Astrocyte of the spinal cord (primary cell): Measurements from ENCODE around the gene ADAM12.

Experiments used
- DNase-seq: peaks from one replicate; pipeline ENCODE4 v3.0.0; 2011; ENCODE audit warnings: low read depth, low spot score
- H3K4me3 ChIP-seq: 2 replicates; pipeline ENCODE4 v1.5.1; 2011; ENCODE audit warnings: low read depth, mild to moderate bottlenecking, low read length, moderate library complexity
- CTCF ChIP-seq: IDR thresholded peaks from 2 replicates; pipeline ENCODE4 v1.5.1; 2012; ENCODE audit warnings: low read depth, mild to moderate bottlenecking, low read length, inconsistent platforms
- in situ Hi-C: cut with HindIII; loops from 2 replicates; pipeline ENCODE4 v1.10.0; 2017; ENCODE audit warnings: low sequenced_read_pairs

The ADAM12 gene

DNA sequence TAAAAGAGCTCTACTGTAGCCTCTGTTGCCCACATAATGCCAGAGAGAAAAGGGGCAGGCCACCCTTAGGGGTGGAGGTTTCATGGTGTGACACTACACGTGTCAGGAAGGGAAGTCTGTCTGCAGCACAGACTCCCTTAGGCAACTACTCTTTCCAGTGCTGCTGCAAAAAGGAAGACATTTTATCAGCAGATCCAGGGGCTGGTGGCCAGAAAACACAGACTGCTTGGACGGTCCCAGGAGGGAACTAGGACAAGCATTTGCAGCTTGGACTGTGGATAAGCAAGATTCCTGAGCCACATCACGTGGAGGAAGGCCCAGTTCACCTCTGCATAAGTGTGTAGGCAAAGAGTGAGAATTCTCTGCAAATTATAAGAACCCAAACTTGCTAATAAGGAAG lies 271.1 kb downstream of the ADAM12 start:
- no peak for TF ChIP-seq CTCF
- DNase-seq = no peak
- no peak overlapping the region for H3K4me3 ChIP-seq
- in situ Hi-C loops = no loop called here

DNA sequence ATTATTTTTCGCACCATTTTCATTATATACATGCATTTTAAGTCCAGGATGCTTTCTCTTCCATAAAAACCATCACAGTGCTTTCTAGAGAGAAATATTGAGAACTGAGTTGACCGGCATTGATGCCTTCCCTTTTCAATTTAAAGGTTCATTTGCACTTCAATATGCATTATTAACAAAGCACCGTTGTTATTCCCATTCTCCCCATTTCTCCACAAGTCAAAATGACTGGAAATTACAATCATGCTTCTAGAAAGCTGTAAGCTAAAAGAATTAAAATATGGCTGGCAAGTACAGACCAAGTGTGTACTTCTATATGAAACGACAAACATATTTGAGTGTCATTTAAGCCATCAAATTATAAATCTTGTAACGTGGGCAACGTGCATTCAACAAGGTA lies 272.4 kb downstream of the ADAM12 start:
- no peak for TF ChIP-seq CTCF
- in situ Hi-C loops = no loop called here
- DNase-seq = no peak
- no peak overlapping the region for H3K4me3 ChIP-seq

DNA sequence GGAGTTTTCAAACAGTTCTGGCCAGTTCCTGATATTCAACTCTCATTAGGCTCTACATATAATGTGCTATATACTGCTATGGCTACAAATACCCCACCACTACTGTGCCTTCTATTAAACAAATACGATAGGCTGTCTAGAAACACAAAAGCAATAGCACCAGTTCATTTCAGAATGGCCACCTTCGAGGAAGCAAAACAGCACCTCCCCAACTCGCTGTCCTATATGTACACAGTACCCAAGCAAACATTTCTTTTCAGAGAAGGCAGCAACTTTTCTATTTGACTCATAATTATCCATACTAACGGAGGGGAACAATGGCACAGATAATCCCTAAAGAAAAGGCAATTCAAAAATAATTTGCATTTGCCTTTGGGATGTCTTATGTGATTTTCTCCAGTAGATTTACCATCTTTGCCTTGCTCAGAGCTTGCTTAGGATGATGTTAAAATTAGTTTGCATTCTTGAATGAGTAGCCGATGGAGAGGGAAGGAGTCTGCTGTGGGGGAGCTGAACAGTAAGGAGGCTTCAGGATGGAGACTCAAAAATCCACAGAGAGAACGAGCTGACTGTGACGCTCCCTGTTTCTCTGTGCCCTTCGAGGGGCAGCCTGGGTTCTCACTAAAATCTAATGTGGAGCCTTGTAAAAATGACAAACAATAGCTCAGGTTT lies 273.3 kb downstream of the ADAM12 start:
- no peak for DNase-seq
- H3K4me3 ChIP-seq = no peak overlapping the region
- in situ Hi-C loops = no loop called here
- TF ChIP-seq CTCF = no peak

- DNase-seq = peak; percentile 71
- no peak overlapping the region for H3K4me3 ChIP-seq
- in situ Hi-C loops = no loop called here
These were observed 276.8 kb downstream of the ADAM12 start for GRCh38 chr10:126111516-126111915.

DNA sequence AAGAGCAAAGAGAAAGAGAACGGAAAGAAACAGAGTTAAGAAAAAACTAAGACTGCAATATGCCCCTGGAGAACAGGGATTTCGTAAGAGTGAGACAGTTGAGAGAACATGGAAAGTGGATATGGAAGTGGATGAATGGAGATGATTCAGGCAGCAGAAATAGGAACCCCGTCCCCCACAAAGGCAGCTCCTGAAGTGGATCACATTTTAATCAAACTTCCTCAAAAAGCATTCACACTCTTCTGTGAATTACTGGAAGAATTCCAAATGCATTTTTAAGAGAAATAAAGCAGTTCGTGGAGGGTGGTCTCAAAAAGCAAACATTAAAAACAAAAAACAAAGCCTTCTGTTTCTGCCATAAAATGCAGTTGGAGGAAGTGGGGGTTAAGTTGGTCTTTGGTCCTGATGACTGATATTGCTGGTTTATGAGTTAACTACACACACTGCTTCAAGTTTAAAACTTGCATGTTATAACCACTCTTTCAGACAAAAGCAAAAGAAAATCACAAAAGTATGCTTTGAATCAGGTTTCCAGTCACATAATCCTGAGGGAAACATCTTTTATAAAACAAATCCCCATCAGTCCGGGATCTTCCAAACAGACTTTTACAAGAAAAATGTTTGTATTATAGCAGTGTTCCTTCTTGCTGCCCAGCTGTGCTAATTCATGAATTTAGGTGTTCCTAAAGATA lies 277.6 kb downstream of the ADAM12 start:
- in situ Hi-C loops = no loop called here
- DNase-seq = peak; percentile 46
- H3K4me3 ChIP-seq = no peak overlapping the region
- no peak for TF ChIP-seq CTCF

More at GRCh38 chr10:126111516-126111915, 276.8 kb downstream of the ADAM12 start:
- TF ChIP-seq CTCF = no peak

GRCh38 chr10:126109893-126110292 lies 278.4 kb downstream of the ADAM12 start:
- in situ Hi-C loops = no loop called here
- no peak for TF ChIP-seq CTCF
- DNase-seq = no peak
- no peak overlapping the region for H3K4me3 ChIP-seq
